ENCODE measurements around the gene ACSF2. TPM values are rescaled to one million over a fixed set of nuclear protein-coding genes. Genes with fewer than 3 reads are reported as not detected.

Gene ACSF2
- total RNA-seq, 4 donors from 2014 or later = 97.3 to 193 (median 143) TPM

DNA sequence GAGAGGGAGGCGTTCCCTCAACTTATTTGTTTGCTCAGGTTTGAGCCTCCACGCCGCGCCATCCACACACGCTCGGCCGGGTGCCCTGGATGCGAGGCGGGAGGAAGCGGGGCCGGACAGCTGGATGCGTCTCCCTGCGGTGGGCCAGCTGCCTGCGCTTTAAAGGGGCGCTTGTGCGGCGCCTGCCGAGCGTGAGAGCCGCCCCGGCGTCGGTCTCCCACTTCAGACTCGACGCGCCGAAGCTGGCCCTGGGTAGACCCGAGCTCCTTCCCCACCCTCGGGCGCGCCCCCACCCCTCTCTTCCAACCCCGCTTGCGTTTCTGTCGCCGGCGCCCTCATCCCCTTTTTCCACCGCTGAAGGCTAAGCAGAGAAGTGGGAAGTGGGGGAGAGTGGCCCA, 43.2 kb downstream of the ACSF2 start:
- Histone ChIP-seq H3K27ac (no peak overlapping the region), H3K9me3 (no peaks in the 10 kb centered on the region), H3K4me3 (replicated peaks in 1 of 3) (no peak overlapping the region), H3K4me1 (peaks cover 0 to 36% of the 10 kb centered on the region in 2 donors), H3K36me3 (peaks cover 5 to 27% of the 10 kb centered on the region in 2 donors), H3K27me3 (no peaks in the 10 kb centered on the region)
- no peak for DNase-seq
- TF ChIP-seq, protein P1, sequence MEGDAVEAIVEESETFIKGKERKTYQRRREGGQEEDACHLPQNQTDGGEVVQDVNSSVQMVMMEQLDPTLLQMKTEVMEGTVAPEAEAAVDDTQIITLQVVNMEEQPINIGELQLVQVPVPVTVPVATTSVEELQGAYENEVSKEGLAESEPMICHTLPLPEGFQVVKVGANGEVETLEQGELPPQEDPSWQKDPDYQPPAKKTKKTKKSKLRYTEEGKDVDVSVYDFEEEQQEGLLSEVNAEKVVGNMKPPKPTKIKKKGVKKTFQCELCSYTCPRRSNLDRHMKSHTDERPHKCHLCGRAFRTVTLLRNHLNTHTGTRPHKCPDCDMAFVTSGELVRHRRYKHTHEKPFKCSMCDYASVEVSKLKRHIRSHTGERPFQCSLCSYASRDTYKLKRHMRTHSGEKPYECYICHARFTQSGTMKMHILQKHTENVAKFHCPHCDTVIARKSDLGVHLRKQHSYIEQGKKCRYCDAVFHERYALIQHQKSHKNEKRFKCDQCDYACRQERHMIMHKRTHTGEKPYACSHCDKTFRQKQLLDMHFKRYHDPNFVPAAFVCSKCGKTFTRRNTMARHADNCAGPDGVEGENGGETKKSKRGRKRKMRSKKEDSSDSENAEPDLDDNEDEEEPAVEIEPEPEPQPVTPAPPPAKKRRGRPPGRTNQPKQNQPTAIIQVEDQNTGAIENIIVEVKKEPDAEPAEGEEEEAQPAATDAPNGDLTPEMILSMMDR (IDR thresholded peaks at IDR 0.05) = no peak
- no peak for TF ChIP-seq POLR2A (IDR thresholded peaks at IDR 0.05)
- 57 to 78% methylated on average over 24 to 36 of the region's 37 CpGs for WGBS, 2 donors
- intact Hi-C loops (cut with DNase I) = no loop called here

DNA sequence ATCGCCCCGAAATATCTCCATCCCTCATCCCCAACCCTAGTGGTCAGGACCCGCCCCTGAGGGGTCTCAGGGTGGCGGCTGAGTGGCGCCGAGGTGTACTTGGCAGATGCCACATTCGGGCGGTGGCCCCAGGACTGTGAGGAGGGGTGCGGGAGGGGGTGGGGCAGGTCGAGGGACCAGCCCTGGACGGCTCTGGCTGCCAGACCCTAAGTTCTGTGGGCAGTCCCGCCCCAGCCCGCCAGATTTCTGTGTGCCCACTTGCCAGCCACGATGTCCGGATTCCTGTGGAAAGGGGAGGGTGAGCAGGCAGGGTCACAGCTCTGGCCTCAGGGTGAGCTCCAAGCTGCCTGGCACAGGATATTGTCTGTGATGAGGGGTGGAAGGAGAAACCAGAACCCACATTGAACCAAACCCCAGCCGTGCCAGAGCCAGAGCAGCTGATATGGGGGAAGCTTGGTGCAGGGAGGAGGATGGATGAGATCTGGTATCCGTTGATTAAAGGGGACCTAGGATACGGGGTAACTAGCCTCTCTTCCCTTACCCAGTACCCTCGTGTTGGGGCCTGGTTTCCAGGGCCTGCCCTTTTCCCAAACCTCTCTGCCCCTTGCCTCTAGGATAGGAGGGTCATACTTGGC, 43.8 kb downstream of the ACSF2 start:
- Histone ChIP-seq H3K9me3 (no peaks in the 10 kb centered on the region), H3K4me1 (peaks cover 0 to 42% of the 10 kb centered on the region in 2 donors), H3K36me3 (peaks cover 5 to 24% of the 10 kb centered on the region in 2 donors), H3K27me3 (no peaks in the 10 kb centered on the region), H3K27ac (peak overlapping the region in 2 of 3 donors; percentile 27 to 46), H3K4me3 (replicated peaks in 1 of 3) (no peak overlapping the region)
- no peak for TF ChIP-seq POLR2A (IDR thresholded peaks at IDR 0.05)
- TF ChIP-seq, protein P1 (IDR thresholded peaks at IDR 0.05) = no peak
- 83 to 89% methylated on average over 12 to 19 of the region's 19 CpGs for WGBS, 2 donors
- DNase-seq = no peak
- intact Hi-C loops (cut with DNase I) = no loop called here

DNA sequence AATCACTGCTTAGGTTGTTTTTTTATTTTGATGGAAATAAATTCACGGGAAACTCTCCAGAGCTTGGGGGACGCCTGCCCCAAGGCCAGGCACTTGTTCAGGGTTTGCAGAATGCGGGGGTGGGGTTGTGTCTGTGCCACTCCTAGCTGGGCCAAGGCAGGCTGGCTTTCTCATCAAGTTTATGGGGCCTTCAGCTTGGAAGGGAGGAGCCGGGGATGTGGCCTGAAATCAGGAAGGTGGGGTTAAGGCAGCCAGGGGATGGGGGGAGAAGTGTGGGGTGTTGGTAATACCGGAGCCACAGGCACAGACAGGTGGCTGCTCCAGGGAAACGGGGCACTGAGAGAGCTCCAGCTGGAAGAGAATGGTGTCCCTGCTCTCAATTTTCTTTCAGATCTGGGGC, 44.4 kb downstream of the ACSF2 start:
- no peaks in the 10 kb centered on the region for H3K27me3 ChIP-seq
- peaks cover 5 to 24% of the 10 kb centered on the region in 2 donors for H3K36me3 ChIP-seq
- H3K9me3 ChIP-seq = no peaks in the 10 kb centered on the region
- no peak for TF ChIP-seq POLR2A (IDR thresholded peaks at IDR 0.05)
- TF ChIP-seq, protein P1 (IDR thresholded peaks at IDR 0.05) = no peak
- intact Hi-C loops (cut with DNase I) = no loop called here
- peak in 1 of 2 donors; percentile 49 for DNase-seq
- peaks cover 0 to 42% of the 10 kb centered on the region in 2 donors for H3K4me1 ChIP-seq
- WGBS, 2 donors = 55 to 92% methylated on average over 6 of the region's 6 CpGs
- no peak overlapping the region for H3K4me3 ChIP-seq (replicated peaks in 1 of 3)
- peak overlapping the region in 2 of 3 donors; percentile 27 to 46 for H3K27ac ChIP-seq

DNA sequence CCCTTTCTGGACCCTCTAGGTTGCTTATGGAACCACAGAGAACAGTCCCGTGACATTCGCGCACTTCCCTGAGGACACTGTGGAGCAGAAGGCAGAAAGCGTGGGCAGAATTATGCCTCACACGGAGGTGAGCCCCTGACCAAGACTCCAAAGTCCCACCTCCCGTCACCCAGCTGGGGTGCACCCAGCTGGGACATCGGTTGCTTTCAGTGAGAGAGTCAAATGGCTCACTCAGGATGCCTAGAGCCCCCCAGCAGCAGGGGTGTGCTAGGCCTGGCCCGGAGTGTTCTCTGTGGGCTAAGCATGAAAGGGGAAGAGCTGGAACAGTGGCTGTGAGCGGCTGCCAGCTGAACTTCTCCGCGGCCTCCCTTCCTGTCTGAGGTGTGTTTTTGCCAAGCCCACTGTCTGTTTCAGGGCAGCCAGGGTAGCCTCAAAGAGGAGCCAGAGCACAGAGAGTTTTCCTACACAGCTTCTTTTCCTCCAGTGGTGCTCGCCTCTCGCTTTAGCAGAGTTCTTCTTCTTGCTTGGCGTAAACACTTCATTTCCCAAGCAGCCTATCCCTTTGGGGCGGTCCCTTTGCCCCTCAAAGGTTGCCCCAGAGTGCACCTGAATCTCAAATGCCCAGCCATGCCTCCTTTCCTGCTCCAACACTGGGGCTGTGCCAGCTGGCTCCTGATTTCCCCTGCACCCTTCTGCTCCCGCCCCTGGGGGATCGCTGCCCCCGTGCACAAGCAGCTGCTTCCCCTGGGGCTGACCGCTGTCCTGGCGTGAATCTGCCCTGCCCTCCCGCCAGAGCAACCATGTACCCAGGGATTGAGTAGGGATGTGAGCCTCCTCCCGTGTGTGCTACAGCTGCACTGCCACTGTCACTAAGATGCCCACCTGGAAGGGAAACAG, 45.2 kb downstream of the ACSF2 start:
- no peak overlapping the region for H3K4me3 ChIP-seq (replicated peaks in 1 of 3)
- H3K36me3 ChIP-seq = peaks cover 5 to 24% of the 10 kb centered on the region in 2 donors
- TF ChIP-seq POLR2A (IDR thresholded peaks at IDR 0.05) = no peak
- TF ChIP-seq, protein P1 (IDR thresholded peaks at IDR 0.05) = no peak
- DNase-seq = peak; percentile 66 to 87
- H3K4me1 ChIP-seq = peaks cover 0 to 42% of the 10 kb centered on the region in 2 donors
- intact Hi-C loops (cut with DNase I) = no loop called here
- H3K27ac ChIP-seq = peak overlapping the region in 2 of 3 donors; percentile 46 to 76
- H3K9me3 ChIP-seq = no peaks in the 10 kb centered on the region
- H3K27me3 ChIP-seq = no peaks in the 10 kb centered on the region
- WGBS, 2 donors = 58 to 85% methylated on average over 22 of the region's 22 CpGs

Data from thyroid gland (tissue), 4 donors.